ENCODE results near the gene ATP13A2.

ATP13A2 gene, protein sequence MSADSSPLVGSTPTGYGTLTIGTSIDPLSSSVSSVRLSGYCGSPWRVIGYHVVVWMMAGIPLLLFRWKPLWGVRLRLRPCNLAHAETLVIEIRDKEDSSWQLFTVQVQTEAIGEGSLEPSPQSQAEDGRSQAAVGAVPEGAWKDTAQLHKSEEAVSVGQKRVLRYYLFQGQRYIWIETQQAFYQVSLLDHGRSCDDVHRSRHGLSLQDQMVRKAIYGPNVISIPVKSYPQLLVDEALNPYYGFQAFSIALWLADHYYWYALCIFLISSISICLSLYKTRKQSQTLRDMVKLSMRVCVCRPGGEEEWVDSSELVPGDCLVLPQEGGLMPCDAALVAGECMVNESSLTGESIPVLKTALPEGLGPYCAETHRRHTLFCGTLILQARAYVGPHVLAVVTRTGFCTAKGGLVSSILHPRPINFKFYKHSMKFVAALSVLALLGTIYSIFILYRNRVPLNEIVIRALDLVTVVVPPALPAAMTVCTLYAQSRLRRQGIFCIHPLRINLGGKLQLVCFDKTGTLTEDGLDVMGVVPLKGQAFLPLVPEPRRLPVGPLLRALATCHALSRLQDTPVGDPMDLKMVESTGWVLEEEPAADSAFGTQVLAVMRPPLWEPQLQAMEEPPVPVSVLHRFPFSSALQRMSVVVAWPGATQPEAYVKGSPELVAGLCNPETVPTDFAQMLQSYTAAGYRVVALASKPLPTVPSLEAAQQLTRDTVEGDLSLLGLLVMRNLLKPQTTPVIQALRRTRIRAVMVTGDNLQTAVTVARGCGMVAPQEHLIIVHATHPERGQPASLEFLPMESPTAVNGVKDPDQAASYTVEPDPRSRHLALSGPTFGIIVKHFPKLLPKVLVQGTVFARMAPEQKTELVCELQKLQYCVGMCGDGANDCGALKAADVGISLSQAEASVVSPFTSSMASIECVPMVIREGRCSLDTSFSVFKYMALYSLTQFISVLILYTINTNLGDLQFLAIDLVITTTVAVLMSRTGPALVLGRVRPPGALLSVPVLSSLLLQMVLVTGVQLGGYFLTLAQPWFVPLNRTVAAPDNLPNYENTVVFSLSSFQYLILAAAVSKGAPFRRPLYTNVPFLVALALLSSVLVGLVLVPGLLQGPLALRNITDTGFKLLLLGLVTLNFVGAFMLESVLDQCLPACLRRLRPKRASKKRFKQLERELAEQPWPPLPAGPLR

GRCh38 chr1:17011439-17012307 lies at the start of gene ATP13A2:
TSS of gene ATP13A2 (minus strand) at chr1:17011928. CDS start at chr1:17011738, 190 bp downstream.
- no peak for FAIRE-seq

GRCh38 chr1:17061486-17061885 lies 49.8 kb upstream of the ATP13A2 start:
- FAIRE-seq = no peak
- no peak for DNase-seq (ENCODE audit: low spot score)

More at GRCh38 chr1:17011439-17012307, at the start of gene ATP13A2:
- peak; percentile 50 for DNase-seq (ENCODE audit: low spot score)

DNA sequence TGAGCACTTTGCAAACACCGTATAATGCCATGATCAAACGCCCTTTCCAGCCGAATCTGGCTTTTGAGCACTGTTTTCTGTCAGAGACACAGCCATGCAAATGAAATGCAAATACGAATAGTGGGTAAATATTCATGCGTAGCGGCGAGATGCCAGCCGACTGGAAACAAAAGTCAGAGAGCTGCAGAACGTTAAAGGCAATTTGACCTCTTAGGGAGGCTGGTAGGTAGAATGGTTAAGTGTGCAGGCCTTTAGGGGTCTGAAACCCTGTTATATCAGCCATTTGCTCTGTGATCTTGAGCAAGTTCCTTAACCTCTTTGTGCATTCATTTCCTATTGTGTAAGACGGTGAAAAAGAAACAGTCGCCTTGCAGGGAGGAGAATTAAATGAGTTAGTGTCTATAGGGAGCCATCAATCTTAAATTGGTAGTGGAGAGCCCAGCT lies 48.6 kb upstream of the ATP13A2 start:
- DNase-seq (ENCODE audit: low spot score) (no peak), FAIRE-seq (no peak)

GRCh38 chr1:17059391-17060305 lies 47.9 kb upstream of the ATP13A2 start:
- DNase-seq (ENCODE audit: low spot score) = peak; percentile 75
- FAIRE-seq = no peak

- FAIRE-seq = no peak
- no peak for DNase-seq (ENCODE audit: low spot score)
These were observed 44.8 kb upstream of the ATP13A2 start for GRCh38 chr1:17056551-17056950.

DNA sequence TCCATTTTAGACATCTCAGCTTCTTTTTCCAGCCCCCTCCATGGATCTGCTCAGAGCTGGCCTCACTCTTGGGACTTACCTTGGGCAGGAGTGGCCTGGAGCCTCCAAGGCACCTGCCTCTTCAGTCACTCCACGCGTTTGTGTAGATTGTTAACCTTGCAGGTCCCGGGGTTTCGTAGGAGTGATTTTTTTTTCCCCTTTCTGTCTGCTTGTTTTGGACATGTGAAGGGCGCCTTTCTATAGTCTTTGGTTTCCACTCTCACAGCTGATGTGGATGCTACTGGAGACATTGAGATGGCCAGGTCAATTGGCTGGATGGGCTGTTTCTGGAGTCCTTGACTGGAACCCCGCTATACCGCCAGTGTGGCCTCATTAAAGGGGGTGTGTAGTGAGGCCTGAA lies 44.1 kb upstream of the ATP13A2 start:
- no peak for FAIRE-seq

GRCh38 chr1:17053685-17054410 lies 42.1 kb upstream of the ATP13A2 start, which contains the start of gene SDHB:
TSS of gene SDHB (minus strand) at chr1:17054032. CDS start at chr1:17054019, 13 bp downstream.
- DNase-seq (ENCODE audit: low spot score) (peak; percentile 95), FAIRE-seq (peak; percentile 93)

More for the DNA sequence above, 44.1 kb upstream of the ATP13A2 start:
- no peak for DNase-seq (ENCODE audit: low spot score)

GRCh38 chr1:17053086-17053684 lies 41.5 kb upstream of the ATP13A2 start:
- FAIRE-seq (no peak), DNase-seq (ENCODE audit: low spot score) (no peak)

DNA sequence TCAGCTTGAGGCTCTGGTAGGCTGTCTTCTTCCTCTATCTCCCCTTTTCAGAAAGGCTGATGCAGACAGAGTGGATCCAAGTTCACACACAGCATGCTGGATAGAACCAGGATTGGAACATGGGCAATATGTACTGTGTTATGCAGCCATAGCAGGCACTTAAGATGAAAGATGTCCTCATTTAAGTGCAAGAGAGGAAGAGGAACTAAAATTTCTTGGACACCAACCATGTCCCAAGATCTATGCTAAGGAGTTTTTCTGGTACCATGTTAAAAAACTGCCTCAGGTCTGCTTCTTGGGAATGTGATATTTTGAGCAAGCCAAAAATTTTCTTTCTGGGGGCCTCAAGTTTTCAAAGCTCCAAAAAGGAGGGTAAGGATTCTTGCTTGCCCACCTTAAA lies 40.9 kb upstream of the ATP13A2 start:
- FAIRE-seq = no peak

GRCh38 chr1:17052038-17052437 lies 40.3 kb upstream of the ATP13A2 start:
- no peak for FAIRE-seq
- no peak for DNase-seq (ENCODE audit: low spot score)

More for the DNA sequence above, 40.9 kb upstream of the ATP13A2 start:
- no peak for DNase-seq (ENCODE audit: low spot score)

DNA sequence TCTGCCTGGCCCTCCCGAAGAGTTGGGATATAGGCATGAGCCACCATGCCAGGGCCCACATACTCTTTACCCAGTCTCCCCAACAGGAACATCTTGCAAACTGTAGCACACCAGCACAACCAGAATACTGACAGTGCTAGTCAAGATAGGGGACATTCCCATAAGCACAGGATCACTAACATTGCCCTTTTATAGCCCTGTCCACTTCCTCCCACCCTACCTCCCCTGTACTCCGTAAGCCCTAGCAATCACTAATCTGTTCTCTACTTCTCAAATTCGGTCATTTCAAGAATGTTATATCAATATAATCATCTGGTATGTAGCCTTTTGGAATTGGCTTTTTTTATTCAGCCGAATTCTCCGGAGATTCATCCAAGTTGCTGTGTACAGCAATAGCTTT lies 36.2 kb upstream of the ATP13A2 start:
- no peak for FAIRE-seq
- DNase-seq (ENCODE audit: low spot score) = no peak

DNA sequence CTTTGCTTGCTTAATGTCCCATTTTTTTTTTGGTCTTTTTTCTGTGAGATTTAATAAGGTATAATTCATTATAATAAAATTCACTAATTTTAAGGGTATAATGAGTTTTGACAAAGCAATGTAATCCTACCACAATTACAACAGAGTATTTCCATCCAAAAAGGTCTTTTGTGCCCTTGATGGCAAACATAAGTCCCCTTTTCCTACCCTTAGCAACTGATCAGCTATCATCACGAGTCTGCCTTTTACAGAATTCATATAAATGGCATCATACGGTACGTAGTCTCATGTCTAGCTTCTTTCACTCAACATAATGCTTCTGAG lies 34.6 kb upstream of the ATP13A2 start:
- DNase-seq (ENCODE audit: low spot score) = no peak
- FAIRE-seq = no peak

- peak; percentile 53 for DNase-seq (ENCODE audit: low spot score)
- FAIRE-seq = peak; percentile 82
These were observed 34.1 kb upstream of the ATP13A2 start for GRCh38 chr1:17045634-17046333.

- FAIRE-seq (no peak), DNase-seq (ENCODE audit: low spot score) (no peak)
These were observed 33.4 kb upstream of the ATP13A2 start for GRCh38 chr1:17045150-17045549.

DNA sequence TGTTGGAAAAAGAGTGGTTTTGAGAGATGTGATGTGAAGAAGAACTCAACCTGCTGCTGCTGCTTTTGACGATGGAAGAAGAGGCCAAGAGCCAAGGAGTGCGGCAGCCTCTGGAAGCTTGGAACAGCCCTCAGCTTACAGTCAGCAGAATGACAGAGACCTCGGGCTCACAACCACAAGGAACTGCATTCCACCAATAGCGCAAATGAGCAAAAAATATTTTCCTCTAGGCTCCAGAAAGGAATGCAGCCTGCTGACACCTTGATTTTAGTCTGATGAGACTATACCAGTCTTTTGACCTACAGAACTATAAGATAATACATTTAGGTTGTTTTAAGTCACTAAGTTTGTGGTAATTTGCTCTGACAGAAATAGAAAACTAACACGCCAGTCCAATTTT lies 31.9 kb upstream of the ATP13A2 start:
- FAIRE-seq = no peak
- DNase-seq (ENCODE audit: low spot score) = no peak

- DNase-seq (ENCODE audit: low spot score) (no peak), FAIRE-seq (no peak)
These were observed 28.4 kb upstream of the ATP13A2 start for GRCh38 chr1:17040135-17040534.

DNA sequence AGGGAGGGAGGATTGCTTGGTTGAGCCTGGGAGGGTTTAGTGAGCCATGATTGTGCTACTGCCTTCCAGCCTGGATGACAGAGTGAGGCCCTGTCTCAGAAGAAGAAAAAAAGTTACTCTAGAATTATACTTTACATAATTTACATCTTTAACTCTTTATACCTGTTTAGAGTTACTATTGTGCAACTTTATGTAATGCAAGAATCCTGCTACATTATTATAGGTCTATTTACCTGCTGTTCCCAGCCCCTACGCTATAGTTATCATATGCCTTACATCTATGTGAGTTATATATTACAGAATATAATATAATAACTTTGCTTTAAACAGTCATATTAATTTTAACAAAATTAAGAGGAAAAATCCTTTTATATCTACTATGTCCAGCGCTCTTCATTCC lies 27.8 kb upstream of the ATP13A2 start:
- FAIRE-seq = no peak
- no peak for DNase-seq (ENCODE audit: low spot score)

GRCh38 chr1:17033481-17033880 lies 21.8 kb upstream of the ATP13A2 start:
- DNase-seq (ENCODE audit: low spot score) (no peak), FAIRE-seq (no peak)

Measured in RCC 7860 (cell line).